ENCODE results near the gene SMIM27.

DNA sequence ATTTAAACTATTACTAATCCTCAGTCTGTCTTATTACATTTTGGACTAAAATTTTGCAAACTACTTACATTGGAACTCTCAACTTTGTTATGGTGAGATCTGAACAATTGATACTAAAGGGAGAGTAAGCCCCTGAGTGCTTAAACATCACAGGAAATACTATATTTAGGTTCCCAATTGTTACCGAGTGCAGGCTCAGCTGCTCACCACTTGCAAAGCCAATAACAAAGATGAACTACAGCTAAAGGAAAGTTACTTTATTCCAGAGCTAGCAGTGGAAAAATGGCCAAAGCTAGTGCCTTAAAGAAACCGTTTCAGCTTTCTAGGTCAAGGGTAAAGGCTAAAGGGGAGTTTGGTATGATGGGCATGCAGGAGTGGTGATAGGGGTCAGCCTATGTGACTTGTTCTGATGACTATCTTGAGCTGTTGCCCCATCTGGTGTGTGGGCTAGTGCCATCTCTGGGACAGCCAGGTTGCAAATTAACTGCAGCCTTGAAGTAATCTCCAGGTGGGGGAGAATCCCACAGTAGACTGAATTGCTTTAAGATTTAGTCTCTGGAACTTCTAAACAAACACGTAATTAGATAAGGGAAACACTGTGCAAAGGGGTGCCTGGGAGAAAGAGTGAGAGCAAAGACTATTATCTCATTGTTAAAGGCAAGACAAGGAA, 28.6 kb downstream of the SMIM27 start:
- TF ChIP-seq PHF8 (CRISPR knock-in tag; IDR thresholded peaks at IDR 0.05), result no peak
- TF ChIP-seq TAF1 (CRISPR knock-in tag; IDR thresholded peaks at IDR 0.05), result no peak
- TF ChIP-seq MYC (CRISPR knock-in tag; IDR thresholded peaks at IDR 0.05; ENCODE audit: borderline replicate concordance), result no peak

All from HepG2 (cell line).